Erythroblast (primary cell): ENCODE results near the gene ATP4A.

Experiments
- DNase-seq, 2 experiments: peaks; one replicate each; lab custom pipeline; 2025; lab: John Stamatoyannopoulos, UW
- GATA1 ChIP-seq: IDR thresholded peaks from 2 replicates; pipeline ENCODE4 v1.6.1; 2011; ENCODE audit warnings: low read depth, mild to moderate bottlenecking, control low read depth, low read length, moderate library complexity
- POLR2A ChIP-seq: IDR thresholded peaks from 2 replicates; pipeline ENCODE4 v1.6.1; 2011; ENCODE audit warnings: mild to moderate bottlenecking, low read length

Gene ATP4A

DNA sequence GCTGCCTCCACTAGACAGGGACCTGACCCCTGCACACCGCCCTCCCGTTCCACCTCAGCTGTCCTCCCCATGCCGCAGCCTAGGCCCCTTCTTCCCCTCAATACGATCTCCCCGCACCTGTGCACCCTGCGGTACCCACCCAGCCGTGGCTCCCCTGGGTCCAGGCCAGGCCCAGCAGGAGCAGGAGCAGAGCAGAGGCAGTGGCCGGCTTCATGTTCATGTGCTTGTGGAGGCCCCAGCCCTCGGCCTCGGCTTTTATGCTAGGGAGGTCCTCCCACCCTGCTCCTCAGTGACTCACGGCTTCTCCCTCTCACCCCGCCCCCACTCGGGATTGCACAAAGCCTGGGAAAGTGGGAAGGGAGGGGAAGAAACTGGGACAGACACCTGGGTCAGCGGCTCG, 61.8 kb downstream of the ATP4A start:
- no peak for DNase-seq
- no peak for TF ChIP-seq GATA1
- no peak for TF ChIP-seq POLR2A

DNA sequence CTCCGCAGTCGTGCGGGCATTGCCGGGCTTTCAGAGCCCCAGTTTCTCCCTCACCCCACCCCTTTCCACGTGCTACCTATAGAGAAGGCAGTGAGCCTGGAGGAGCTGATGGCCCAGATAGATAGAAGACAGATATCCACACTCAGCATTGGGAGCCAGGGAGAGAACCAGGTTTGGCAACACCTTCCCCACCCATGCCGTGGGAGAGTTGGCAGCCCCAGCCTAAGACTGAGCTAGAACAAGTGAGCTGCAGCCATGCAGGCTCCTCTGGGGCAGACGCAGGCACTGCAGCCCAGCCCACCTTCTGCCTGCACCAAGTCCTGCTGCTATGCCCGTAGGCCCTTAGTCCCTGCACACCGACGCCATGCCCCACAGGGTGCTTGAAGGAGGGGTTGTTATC, 62.8 kb downstream of the ATP4A start:
- TF ChIP-seq POLR2A: no peak
- TF ChIP-seq GATA1: no peak
- DNase-seq: no peak
